RPMI7951 (cell line): ENCODE data around the gene CLPTM1L. TPM values are rescaled to one million over a fixed set of nuclear protein-coding genes. Genes with fewer than 3 reads are reported as not detected.
"Not testable (repeated sequence)": the region's sequence is repeated elsewhere in the genome, so short reads cannot be mapped to it uniquely, and the experiment has no call there.

Source experiments
- DNase-seq: peaks from one replicate; pipeline ENCODE4 v3.0.0-alpha.2; 2012; ENCODE audit warnings: low read depth
- total RNA-seq: library from RNA; depleted of rRNA; stranded (reverse); fragments of >200 nt; shearing (Covaris generic); gene quantifications from 2 replicates; pipeline ENCODE4 v1.2.3, GENCODE V29; 2014

The CLPTM1L gene
- total RNA-seq, 1 experiment from 2014 or later, result 141 TPM

GRCh38 chr5:1380011-1380817 lies 35.3 kb upstream of the CLPTM1L start:
- no peak for DNase-seq

GRCh38 chr5:1378866-1379659 lies 34.2 kb upstream of the CLPTM1L start:
- no peak for DNase-seq

- DNase-seq, result no peak
These were observed 33.2 kb upstream of the CLPTM1L start for GRCh38 chr5:1378096-1378495.

- no peak for DNase-seq
These were observed 32.1 kb upstream of the CLPTM1L start for GRCh38 chr5:1376981-1377380.

DNA sequence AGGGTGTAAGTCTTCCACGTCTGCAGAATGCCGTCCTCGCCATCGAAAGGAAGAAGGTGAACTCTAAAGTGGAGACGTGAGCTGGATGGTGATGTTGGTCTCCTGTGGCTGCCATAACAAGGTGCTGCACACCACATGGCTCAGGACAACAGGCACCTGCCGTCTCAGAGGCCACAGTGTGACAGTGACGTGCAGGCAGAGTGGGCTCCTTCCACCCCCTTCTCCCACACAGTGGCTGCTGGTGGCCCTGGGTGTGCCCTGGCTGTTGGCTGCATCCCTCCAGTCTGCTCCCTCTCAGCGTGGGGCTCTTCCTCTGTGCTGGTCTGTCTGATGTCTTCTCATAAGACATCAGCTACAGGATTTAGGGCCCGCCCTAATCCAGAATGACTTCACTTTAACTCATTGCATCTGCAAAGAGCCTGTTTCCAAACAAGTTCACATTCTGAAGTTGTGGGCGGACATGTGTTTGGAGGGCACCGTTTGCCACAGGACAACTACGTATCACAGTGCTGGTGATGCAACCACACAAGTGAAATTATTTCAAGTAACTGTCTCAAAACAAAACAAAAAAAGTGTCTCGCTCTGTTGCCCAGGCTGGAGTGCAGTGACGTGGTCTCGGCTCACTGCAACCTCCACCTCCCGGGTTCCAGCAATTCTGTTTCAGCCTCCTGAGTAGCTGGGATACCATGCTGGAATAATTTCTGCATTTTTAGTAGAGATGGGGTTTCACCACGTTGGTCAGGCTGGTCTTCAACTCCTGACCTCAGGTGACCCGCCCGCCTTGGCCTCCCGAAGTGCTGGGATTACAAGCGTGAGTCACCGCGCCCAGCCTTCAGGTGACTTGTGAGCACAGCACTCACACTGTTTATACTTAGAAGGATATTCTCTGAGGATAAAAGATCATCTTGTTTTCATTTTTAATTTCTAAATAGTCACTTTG lies 31.2 kb upstream of the CLPTM1L start:
- no peak for DNase-seq

DNA sequence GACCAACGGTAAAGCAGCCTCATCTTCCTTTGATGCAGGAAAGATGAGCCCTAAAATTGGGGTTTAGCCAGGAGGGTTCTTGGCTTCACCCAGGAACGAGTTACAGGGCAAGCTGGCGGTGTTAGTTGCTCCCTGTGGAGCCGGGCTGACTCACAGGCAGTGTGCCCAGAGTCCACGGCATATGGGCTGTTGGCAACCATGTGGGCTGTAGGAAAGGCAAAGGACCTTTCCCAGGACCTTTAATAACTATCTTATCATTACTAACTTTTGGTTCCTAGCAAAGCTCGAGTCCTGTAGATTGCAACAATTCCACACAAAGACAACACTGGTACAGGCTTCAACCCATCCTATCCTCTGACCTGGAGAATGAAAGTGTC lies 29.8 kb upstream of the CLPTM1L start:
- peak; percentile 19 for DNase-seq

DNA sequence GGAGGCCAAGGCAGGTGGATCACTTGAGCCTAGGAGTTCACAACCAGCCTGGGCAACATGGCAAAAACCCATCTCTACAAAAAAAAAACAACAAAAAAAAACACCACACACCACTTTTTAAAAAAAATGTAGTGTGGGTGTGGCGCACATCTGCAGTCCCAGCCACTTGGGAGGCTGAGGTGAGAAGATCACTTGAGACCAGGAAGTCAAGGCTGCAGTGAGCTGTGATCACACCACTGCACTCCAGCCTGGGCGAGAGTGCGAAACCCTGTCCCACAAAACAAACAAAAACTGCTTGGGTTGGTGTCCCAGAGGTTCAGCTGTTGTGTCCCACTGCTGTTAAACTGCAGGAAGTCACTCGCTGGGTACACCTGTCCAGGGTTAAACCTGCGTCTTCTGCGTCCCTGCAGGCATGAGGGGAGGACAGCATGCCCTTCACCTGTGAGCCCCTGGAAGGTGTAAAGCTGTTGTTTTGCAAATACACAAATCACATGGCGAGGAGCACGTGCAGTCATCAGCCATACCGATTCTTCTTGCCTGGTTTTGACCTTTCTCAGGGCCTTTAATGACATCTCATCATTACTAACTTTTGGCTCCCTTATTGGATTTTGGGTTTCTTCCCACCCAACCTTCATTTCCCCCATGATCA lies 29.3 kb upstream of the CLPTM1L start:
- DNase-seq, result no peak

DNA sequence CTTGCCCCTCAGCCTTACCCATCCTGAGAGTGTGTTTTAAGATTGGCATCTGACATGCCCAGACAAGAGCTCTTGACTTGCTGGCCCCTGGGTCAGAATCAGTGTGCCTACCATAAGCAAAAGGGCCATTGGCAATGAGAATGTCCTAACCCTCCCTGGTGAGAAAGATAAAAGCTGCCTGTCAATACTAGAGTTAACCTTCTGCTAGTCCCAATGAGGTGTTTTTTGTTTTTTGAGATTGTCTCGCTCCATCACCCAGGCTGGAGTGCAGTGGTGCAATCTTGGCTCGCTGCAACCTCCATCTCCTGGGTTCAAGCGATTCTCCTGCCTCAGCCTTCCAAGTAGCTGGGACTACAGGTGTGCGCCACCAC lies 27.1 kb upstream of the CLPTM1L start:
- not testable (repeated sequence) for DNase-seq

- DNase-seq, result no peak
These were observed 26.5 kb upstream of the CLPTM1L start for GRCh38 chr5:1371218-1371971.

- DNase-seq, result no peak
These were observed 25.1 kb upstream of the CLPTM1L start for GRCh38 chr5:1370006-1370405.

DNA sequence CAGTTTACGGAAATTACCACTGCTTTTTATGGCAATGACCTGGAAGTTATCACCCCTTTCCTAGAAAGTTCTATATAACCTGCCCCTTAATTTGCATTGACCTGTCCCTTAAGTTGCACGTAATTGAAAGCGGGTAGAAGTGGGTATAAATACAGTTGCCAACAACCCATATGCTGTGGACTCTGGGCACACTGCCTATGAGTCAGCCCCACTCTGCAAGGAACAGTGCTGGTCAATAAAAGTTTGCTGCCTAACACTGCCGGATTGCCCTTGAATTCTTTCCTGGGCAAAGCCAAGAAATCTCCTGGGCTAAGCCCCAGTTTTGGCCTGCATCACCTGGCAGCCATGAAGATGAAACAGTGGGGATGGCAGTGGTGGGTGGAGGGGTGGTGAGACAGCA lies 23.9 kb upstream of the CLPTM1L start:
- no peak for DNase-seq

- no peak for DNase-seq
These were observed 23.3 kb upstream of the CLPTM1L start for GRCh38 chr5:1368236-1368635.

DNA sequence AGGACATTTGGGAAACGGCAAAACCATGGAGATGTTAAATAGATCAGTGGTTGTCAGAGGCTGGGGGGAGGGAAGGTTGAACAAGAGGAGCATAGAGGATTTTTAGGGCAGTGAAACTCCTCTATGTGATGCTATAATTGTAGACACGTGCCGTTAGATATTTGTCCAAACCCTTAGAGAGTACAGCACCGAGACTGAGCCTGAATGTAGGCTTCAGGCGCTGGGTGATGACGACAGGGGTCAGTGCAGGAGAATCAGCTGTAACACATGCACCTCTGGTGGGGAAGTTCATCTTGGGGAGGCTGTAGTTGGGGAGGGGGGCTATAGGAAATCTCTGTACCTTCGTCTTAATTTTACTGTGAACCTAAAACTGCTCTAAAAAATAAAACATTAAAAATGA lies 22.2 kb upstream of the CLPTM1L start:
- DNase-seq, result no peak

- no peak for DNase-seq
These were observed 21.6 kb upstream of the CLPTM1L start for GRCh38 chr5:1366514-1366913.

DNA sequence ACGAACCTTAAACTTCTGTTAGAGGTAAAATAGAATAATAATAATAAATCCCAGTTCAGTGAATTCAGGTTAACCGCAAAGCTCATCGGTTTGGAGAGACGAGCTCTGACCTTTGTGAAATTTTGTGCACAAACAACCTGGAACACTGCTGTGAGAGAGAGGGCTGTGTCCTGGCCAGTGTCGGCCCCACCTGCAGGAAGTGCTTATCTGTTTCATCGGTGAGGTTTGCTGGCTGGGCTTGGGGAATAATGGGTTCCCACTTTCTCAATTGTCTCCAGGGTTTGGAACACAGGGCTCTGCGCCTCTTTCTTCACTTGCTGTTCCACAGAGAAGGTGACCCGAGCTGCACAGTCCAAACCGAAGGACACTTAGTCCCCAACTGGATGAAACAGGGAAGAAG lies 19.3 kb upstream of the CLPTM1L start:
- no peak for DNase-seq

DNA sequence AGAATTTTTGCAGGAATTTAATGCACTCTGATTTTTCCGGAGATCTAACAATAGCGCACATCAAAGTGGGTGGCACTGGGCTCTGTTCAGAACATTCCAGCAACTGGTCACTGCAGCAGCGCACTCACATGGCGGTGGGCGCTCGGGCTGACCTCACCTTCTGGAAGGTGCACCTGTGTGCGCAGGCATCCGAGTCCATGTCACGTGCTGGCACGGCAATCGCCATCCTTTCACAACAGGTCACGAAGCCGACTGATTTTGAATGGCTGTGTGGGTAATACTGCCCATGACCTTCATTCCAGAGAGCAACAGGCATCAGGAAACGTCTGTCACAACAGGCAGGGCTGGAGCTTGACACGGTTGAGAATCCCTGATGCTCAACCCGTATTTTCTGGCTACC lies 18.7 kb upstream of the CLPTM1L start:
- no peak for DNase-seq

- no peak for DNase-seq
These were observed 18.3 kb upstream of the CLPTM1L start for GRCh38 chr5:1363160-1363559.

DNA sequence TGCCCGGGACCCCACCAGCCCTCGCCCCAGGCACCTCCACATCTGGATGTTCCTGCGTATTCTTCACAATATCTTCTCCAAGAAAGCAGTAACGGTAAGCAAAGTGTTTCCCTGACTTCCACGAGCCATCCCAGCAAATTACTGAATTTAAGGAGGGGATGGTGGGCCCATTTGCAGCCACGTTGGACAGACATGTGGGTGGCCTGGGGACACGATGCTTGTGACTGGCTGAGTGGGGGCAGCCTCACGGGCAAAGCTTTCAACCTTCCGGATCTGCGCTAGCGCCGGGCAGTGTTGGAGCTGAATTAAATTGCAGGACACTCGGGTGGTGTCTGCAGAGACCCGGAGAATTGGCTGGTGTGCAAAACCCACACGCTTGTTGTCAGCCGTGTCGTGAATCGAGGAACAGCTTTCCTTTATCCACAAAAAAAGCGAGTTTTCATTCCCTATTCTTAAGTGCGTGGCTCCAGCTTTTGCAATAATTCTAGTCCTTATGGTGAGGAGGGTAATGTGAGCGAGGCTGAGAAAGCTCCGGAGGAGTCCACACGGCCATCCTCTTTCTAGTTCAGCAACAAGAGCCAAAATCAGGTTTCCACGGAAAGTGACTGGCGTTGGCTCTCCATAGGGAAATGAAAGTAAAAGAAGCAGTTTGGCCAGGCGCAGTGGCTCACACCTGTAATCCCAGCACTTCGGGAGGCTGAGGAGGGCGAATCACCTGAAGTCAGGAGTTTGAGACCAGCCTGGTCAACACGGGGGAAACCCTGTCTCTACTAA lies 17.5 kb upstream of the CLPTM1L start:
- no peak for DNase-seq

- DNase-seq, result no peak
These were observed 16.0 kb upstream of the CLPTM1L start for GRCh38 chr5:1360861-1361260.

DNA sequence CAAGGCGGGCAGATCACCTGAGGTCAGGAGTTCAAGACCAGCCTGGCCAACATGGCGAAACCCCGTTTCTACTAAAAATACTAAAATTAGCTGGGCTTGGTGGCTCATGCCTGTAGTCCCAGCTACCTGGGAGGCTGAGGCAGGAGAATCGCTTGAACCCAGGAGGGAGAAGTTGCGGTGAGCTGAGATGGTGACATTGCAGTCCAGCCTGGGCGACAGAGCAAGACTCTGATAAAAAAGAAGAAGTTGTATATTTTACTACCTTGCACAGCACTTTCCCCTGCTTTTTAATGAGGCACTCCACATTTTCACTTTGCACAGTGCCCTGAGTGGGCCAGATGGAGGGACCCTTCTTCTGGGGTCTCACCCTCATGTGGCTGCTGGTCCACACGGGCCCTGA lies 15.5 kb upstream of the CLPTM1L start:
- DNase-seq, result not testable (repeated sequence)
